HepG2 (cell line): Measurements from ENCODE around the gene RGS14. TPM values are rescaled to one million over a fixed set of nuclear protein-coding genes. Genes with fewer than 3 reads are reported as not detected.
"Not testable (repeated sequence)": the region's sequence is repeated elsewhere in the genome, so short reads cannot be mapped to it uniquely, and the experiment has no call there.

Source experiments
- ATAC-seq: fragments of 200-7000 bp; cut with Tn5 transposase; 3 replicates; pipeline ENCODE4 v1.9.1; 2020; ENCODE audit warnings: mild to moderate bottlenecking, moderate library complexity
- BruUV-seq: library from RNA; stranded (reverse); fragments of 400-500 nt; replicated peaks from 2 replicates; lab custom pipeline; 2021; lab: Mats Ljungman, UMichigan
- CTCF ChIA-PET: fragments of 300-600 bp; formaldehyde crosslinking; extraction: SDS; loops from one replicate; lab custom pipeline; 2021; ENCODE audit warnings: low total read pairs, inconsistent platforms, low intra/inter-chr PET ratio; lab: Yijun Ruan, JAX
- POLR2A ChIA-PET: fragments of 350-600 bp; sonication (Branson Sonifier 250); formaldehyde crosslinking; loops from one replicate; lab custom pipeline; 2020; ENCODE audit warnings: antibody characterized with exemption, inconsistent platforms; lab: Yijun Ruan, JAX
- DNase-seq: peaks from one replicate; pipeline ENCODE4 v3.0.0-alpha.2; 2015; ENCODE audit warnings: low spot score
- FAIRE-seq: peaks from 3 replicates; lab custom pipeline; 2011; peaks lifted over from hg19 to GRCh38; lab: Jason Lieb, UNC
- H2AFZ ChIP-seq: one replicate; pipeline ENCODE4 v1.6.1; 2011; ENCODE audit warnings: low read length, inconsistent platforms
- H3K27ac ChIP-seq: fragments of 300-600 bp; 3 replicates; pipeline ENCODE4 v1.8.0; 2011; ENCODE audit warnings: mixed run types, mild to moderate bottlenecking, mixed read lengths, low read length, inconsistent platforms; ENCODE audit not compliant: insufficient read depth; ENCODE audit errors: extremely low read length
- H3K27me3 ChIP-seq, 2 experiments: fragments of 200-600 bp in 1 of 2; 2 replicates in 1 of 2; 3 replicates in 1 of 2; pipeline versions ENCODE4 v1.6.0 to v1.8.0; 2011; ENCODE audit warnings: low read length in 2 of 2, mild to moderate bottlenecking in 2 of 2, moderate library complexity in 2 of 2, inconsistent platforms in 1 of 2; ENCODE audit not compliant: insufficient read depth in 2 of 2, control insufficient read depth in 1 of 2
- H3K36me3 ChIP-seq, 2 experiments: fragments of 200-600 bp in 1 of 2; replicated peaks in 1 of 2; 2 replicates in 1 of 2; 3 replicates in 1 of 2; pipeline versions ENCODE4 v1.5.1 to v1.8.0; 2011; ENCODE audit warnings: low read length in 2 of 2, inconsistent platforms in 1 of 2; ENCODE audit not compliant: insufficient read depth in 2 of 2, control insufficient read depth in 1 of 2
- H3K4me1 ChIP-seq: 2 replicates; pipeline ENCODE4 v1.5.1; 2012; ENCODE audit warnings: low read length, inconsistent platforms; ENCODE audit not compliant: insufficient read depth
- H3K4me2 ChIP-seq: 2 replicates; pipeline ENCODE4 v1.6.0; 2011; ENCODE audit warnings: low read depth, low read length, inconsistent platforms
- H3K4me3 ChIP-seq, 3 experiments: fragments of 200-600 bp in 1 of 3; sonication (generic), shearing (Covaris generic) in 1 of 3; replicated peaks in 1 of 3; 2 replicates each; pipeline ENCODE4 v1.5.1; 2011 to 2016; ENCODE audit warnings: low read length in 3 of 3, inconsistent platforms in 2 of 3, low read depth in 2 of 3, mild to moderate bottlenecking in 2 of 3, control low read depth in 1 of 3, mixed read lengths in 1 of 3; ENCODE audit not compliant: insufficient read depth in 1 of 3
- H3K79me2 ChIP-seq: one replicate; pipeline ENCODE4 v1.6.1; 2011; ENCODE audit warnings: low read length, inconsistent platforms; ENCODE audit not compliant: insufficient read depth
- H3K9ac ChIP-seq: 2 replicates; pipeline ENCODE4 v1.6.0; 2011; ENCODE audit warnings: mild to moderate bottlenecking, low read depth, low read length, inconsistent platforms; ENCODE audit not compliant: insufficient read depth
- H3K9me3 ChIP-seq: 2 replicates; pipeline ENCODE4 v1.5.1; 2012; ENCODE audit warnings: mild to moderate bottlenecking, low read length
- H4K20me1 ChIP-seq: 2 replicates; pipeline ENCODE4 v1.6.0; 2011; ENCODE audit warnings: inconsistent platforms, mild to moderate bottlenecking, low read length, moderate library complexity; ENCODE audit not compliant: insufficient read depth
- CEBPB ChIP-seq: IDR thresholded peaks from 2 replicates; pipeline ENCODE4 v1.6.1; 2011; ENCODE audit warnings: low read depth, low read length, improper control_type of control experiment, borderline replicate concordance
- RERE ChIP-seq: IDR thresholded peaks from 2 replicates; pipeline ENCODE4 v1.6.1; 2016; ENCODE audit warnings: low read depth, missing genetic modification reagents, missing compliant biosample characterization
- TEAD3 ChIP-seq: optimal IDR thresholded peaks from 2 replicates; pipeline ENCODE3; 2016; ENCODE audit warnings: borderline replicate concordance
- ZNF644 ChIP-seq: IDR thresholded peaks from 2 replicates; pipeline ENCODE4 v1.6.1; 2016; ENCODE audit warnings: low read depth
- WGBS: methylation state at CpG from one replicate; pipeline ENCODE4 v1.1.6; 2017; ENCODE audit warnings: low lambda C conversion rate; 5-methylcytosine and 5-hydroxymethylcytosine counted together
- in situ Hi-C: cut with HindIII; loops from 2 replicates; pipeline ENCODE4 v1.10.0; 2017; ENCODE audit warnings: low pct_unique_long_range_greater_than_20kb; ENCODE audit not compliant: extremely low pct_ligation_motif_present
- intact Hi-C: fragments of 100-400 bp; cut with micrococcal nuclease; formaldehyde crosslinking; loops from one replicate; pipeline ENCODE4 v1.10.0; 2022; ENCODE audit not compliant: unreplicated experiment
- polyA plus RNA-seq, 8 experiments: library from polyadenylated mRNA; depleted of rRNA in 3 of 8; stranded (reverse) in 7 of 8; unstranded in 1 of 8; fragments of >200 nt; fragmentation: Illumina TruSeq in 4 of 8; extraction: Trizol in 4 of 8; gene quantifications; 2 replicates each; pipeline versions ENCODE4 v1.2.1 to v1.2.3, GENCODE V29; 2011 to 2016; ENCODE audit warnings: low read depth in 4 of 8, missing spikeins in 1 of 8, mixed read lengths in 1 of 8; ENCODE audit not compliant: insufficient read depth in 1 of 8
- total RNA-seq, 5 experiments: library from RNA; depleted of rRNA; stranded (reverse); fragments of >200 nt; fragmentation: Illumina TruSeq; extraction: Trizol; gene quantifications; 2 replicates each; pipeline ENCODE4 v1.2.3, GENCODE V29; 2016; ENCODE audit warnings: low read depth in 1 of 5

RGS14 gene
- total and polyA plus RNA-seq, 2 of the 13 experiments (the other 11 are each of a cell fraction or from before 2014, with no cell fraction given) = 11.1 to 17.2 TPM

DNA sequence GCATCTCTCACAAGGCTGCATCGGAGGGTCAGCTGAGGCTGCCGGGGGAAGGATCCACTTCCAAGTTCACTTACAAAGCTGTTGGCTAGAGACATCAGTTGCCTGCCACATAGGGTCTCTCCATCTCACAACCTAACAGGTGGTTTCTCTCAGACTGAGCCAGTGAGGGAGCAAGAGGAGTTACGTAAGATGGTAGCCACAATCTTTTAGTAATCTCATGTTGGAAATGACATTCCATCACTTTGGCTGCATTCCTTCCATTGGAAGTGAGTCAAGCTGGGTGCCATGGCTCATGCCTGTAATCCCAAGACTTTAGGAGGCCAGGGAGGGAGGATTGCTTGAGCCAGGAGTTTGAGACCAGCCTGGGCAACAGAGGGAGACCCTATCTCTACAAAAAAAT is 61.3 kb downstream of the RGS14 start:
- H2AFZ ChIP-seq = no peak overlapping the region
- in situ Hi-C loops (no loop called here), intact Hi-C loops (no loop called here)
- H3K4me2 ChIP-seq = no peak overlapping the region
- H3K4me1 ChIP-seq = peaks cover 27% of the 10 kb centered on the region
- no peaks in the 10 kb centered on the region for H3K79me2 ChIP-seq
- FAIRE-seq (no peak), ATAC-seq (no peak; the same call in 2 of the 3 replicates), DNase-seq (no peak)
- no peaks in the 10 kb centered on the region for H3K9me3 ChIP-seq
- BruUV-seq = no TSS peak
- H3K27me3 ChIP-seq = peaks cover 0 to 15% of the 10 kb centered on the region in 2 experiments; a peak in 2 of 5 replicates
- ChIA-PET POLR2A (interaction anchor here (1.1 kb wide), 1 partner anchor 9 kb away, joined by 3 read pairs; the partner anchor contains the start of gene F12), CTCF (no interaction called here)
- H3K4me3 ChIP-seq = no peak overlapping the region
- 87% methylated on average over 3 of the region's 3 CpGs for WGBS
- no peaks in the 10 kb centered on the region for H3K36me3 ChIP-seq
- no peaks in the 10 kb centered on the region for H4K20me1 ChIP-seq
- TF ChIP-seq RERE (CRISPR knock-in tag) (no peak), CEBPB (peak; percentile 64; the same call in 1 of the 2 replicates), TEAD3 (peak; percentile 32), ZNF644 (CRISPR knock-in tag) (0 out of 2 replicates have a peak, but pooled peaks have one; percentile 34)
- H3K27ac ChIP-seq = no peak overlapping the region
- H3K9ac ChIP-seq = no peak overlapping the region

GRCh38 chr5:177420472-177420871 is 62.7 kb downstream of the RGS14 start:
- intact Hi-C loops, H3K79me2 ChIP-seq, in situ Hi-C loops, H3K36me3 ChIP-seq, H3K9me3 ChIP-seq, DNase-seq, H3K4me3 ChIP-seq, H4K20me1 ChIP-seq, CTCF ChIA-PET, POLR2A ChIA-PET, H3K4me2 ChIP-seq, FAIRE-seq, H3K9ac ChIP-seq, BruUV-seq, H3K27ac ChIP-seq, H2AFZ ChIP-seq, ATAC-seq: not testable (repeated sequence)
- 37% methylated on average over 7 of the region's 7 CpGs for WGBS
- H3K27me3 ChIP-seq = peaks cover 0 to 20% of the 10 kb centered on the region in 2 experiments; a peak in 2 of 5 replicates
- H3K4me1 ChIP-seq = peaks cover 42% of the 10 kb centered on the region
